HepG2 (cell line): ENCODE measurements around the gene HMCN2. TPM values are rescaled to one million over a fixed set of nuclear protein-coding genes. Genes with fewer than 3 reads are reported as not detected.
A peak's percentile ranks its signal among the peaks of the same experiment; 100 is the strongest.

Experiments used
- ARNT ChIP-seq: fragments of 450-650 bp; IDR thresholded peaks from 2 replicates; pipeline ENCODE4 v1.6.1; 2017
- BCL6 ChIP-seq: IDR thresholded peaks from 2 replicates; pipeline ENCODE4 v1.6.1; 2016; ENCODE audit warnings: missing genetic modification reagents, missing compliant biosample characterization
- CCAR2 ChIP-seq: fragments of 200-400 bp; formaldehyde crosslinking; optimal IDR thresholded peaks from 2 replicates; pipeline ENCODE3; 2018; ENCODE audit warnings: low read depth, mild to moderate bottlenecking, low read length, moderate library complexity
- HOXA3 ChIP-seq: sonication (generic); formaldehyde crosslinking; IDR thresholded peaks from 2 replicates; pipeline ENCODE4 v1.5.0; 2020; ENCODE audit warnings: missing genetic modification reagents
- KAT2B ChIP-seq: fragments of 150-350 bp; IDR thresholded peaks from 2 replicates; pipeline ENCODE4 v1.6.1; 2014; ENCODE audit warnings: low read depth, low read length, borderline replicate concordance
- KLF16 ChIP-seq, 2 experiments: sonication (generic) in 1 of 2; formaldehyde crosslinking in 1 of 2; IDR thresholded peaks; 2 replicates each; pipeline versions ENCODE4 v1.6.1 to v1.8.0; 2016 to 2023; ENCODE audit warnings: missing genetic modification reagents in 2 of 2, missing compliant biosample characterization in 1 of 2
- MIXL1 ChIP-seq: IDR thresholded peaks from 2 replicates; pipeline ENCODE4 v1.6.1; 2016
- PHB2 ChIP-seq: fragments of 450-650 bp; IDR thresholded peaks from 2 replicates; pipeline ENCODE4 v1.6.1; 2018; ENCODE audit not compliant: partially characterized antibody
- PRPF4 ChIP-seq: fragments of 200-400 bp; formaldehyde crosslinking; IDR thresholded peaks from 2 replicates; pipeline ENCODE4 v1.6.1; 2016; ENCODE audit warnings: low read length, low read depth; ENCODE audit not compliant: poor library complexity, severe bottlenecking
- RAD21 ChIP-seq: fragments of 450-650 bp; formaldehyde crosslinking; IDR thresholded peaks from 2 replicates; pipeline ENCODE4 v1.5.0; 2020; ENCODE audit warnings: mild to moderate bottlenecking
- REPIN1 ChIP-seq: sonication (generic); formaldehyde crosslinking; IDR thresholded peaks from 2 replicates; pipeline ENCODE4 v1.8.0; 2022; ENCODE audit warnings: missing genetic modification reagents, low read depth, mild to moderate bottlenecking, borderline replicate concordance
- RFXAP ChIP-seq: sonication (generic); formaldehyde crosslinking; IDR thresholded peaks from 2 replicates; pipeline ENCODE4 v1.4.0; 2020; ENCODE audit warnings: missing genetic modification reagents, borderline replicate concordance
- SKI ChIP-seq: fragments of 450-650 bp; IDR thresholded peaks from one replicate; pipeline ENCODE4 v1.6.1; 2018; ENCODE audit warnings: mild to moderate bottlenecking; ENCODE audit not compliant: partially characterized antibody
- SMC3 ChIP-seq: IDR thresholded peaks from 2 replicates; pipeline ENCODE4 v1.6.1; 2011; ENCODE audit warnings: low read length, improper control_type of control experiment
- SP1 ChIP-seq, 2 experiments: fragments of 450-650 bp in 1 of 2; sonication (generic) in 1 of 2; formaldehyde crosslinking in 1 of 2; IDR thresholded peaks; 2 replicates each; pipeline versions ENCODE4 v1.4.0 to v1.6.1; 2016 to 2020; ENCODE audit warnings: missing genetic modification reagents in 1 of 2
- STAG1 ChIP-seq: sonication (generic); formaldehyde crosslinking; IDR thresholded peaks from 2 replicates; pipeline ENCODE4 v1.4.0; 2020; ENCODE audit warnings: missing genetic modification reagents
- TAF15 ChIP-seq: fragments of 200-400 bp; formaldehyde crosslinking; IDR thresholded peaks from one replicate; pipeline ENCODE4 v1.6.1; 2018; ENCODE audit warnings: mild to moderate bottlenecking, low read depth, low read length; ENCODE audit not compliant: poor library complexity, severe bottlenecking
- ZFP37 ChIP-seq: sonication (generic); formaldehyde crosslinking; IDR thresholded peaks from 2 replicates; pipeline ENCODE4 v1.4.0; 2020; ENCODE audit warnings: missing genetic modification reagents, borderline replicate concordance
- ZKSCAN5 ChIP-seq: sonication (generic); formaldehyde crosslinking; IDR thresholded peaks from 2 replicates; pipeline ENCODE4 v1.5.1; 2020; ENCODE audit warnings: mild to moderate bottlenecking, missing genetic modification reagents
- ZMYM4 ChIP-seq: sonication (generic); formaldehyde crosslinking; IDR thresholded peaks from 2 replicates; pipeline ENCODE4 v1.8.1; 2023; ENCODE audit warnings: mild to moderate bottlenecking, missing genetic modification reagents
- ZNF143 ChIP-seq: sonication (generic); formaldehyde crosslinking; IDR thresholded peaks from 2 replicates; pipeline ENCODE4 v1.4.0; 2020; ENCODE audit warnings: missing genetic modification reagents
- ZNF335 ChIP-seq: sonication (generic); formaldehyde crosslinking; IDR thresholded peaks from 2 replicates; pipeline ENCODE4 v1.4.0; 2020; ENCODE audit warnings: missing genetic modification reagents
- ZNF501 ChIP-seq: sonication (generic); formaldehyde crosslinking; IDR thresholded peaks from 2 replicates; pipeline ENCODE4 v1.5.1; 2020; ENCODE audit warnings: mild to moderate bottlenecking, moderate library complexity, missing genetic modification reagents
- ZNF564 ChIP-seq: sonication (generic); formaldehyde crosslinking; IDR thresholded peaks from 2 replicates; pipeline ENCODE4 v1.8.1; 2023; ENCODE audit warnings: mild to moderate bottlenecking, missing genetic modification reagents
- ZNF703 ChIP-seq: sonication (generic); formaldehyde crosslinking; IDR thresholded peaks from 2 replicates; pipeline ENCODE4 v1.5.1; 2020; ENCODE audit warnings: missing genetic modification reagents, mild to moderate bottlenecking, moderate library complexity, borderline replicate concordance
- ZNF816 ChIP-seq: sonication (generic); formaldehyde crosslinking; IDR thresholded peaks from 2 replicates; pipeline ENCODE4 v1.8.0; 2022; ENCODE audit warnings: missing genetic modification reagents, mild to moderate bottlenecking, borderline replicate concordance
- polyA plus RNA-seq, 8 experiments: library from polyadenylated mRNA; depleted of rRNA in 3 of 8; stranded (reverse) in 7 of 8; unstranded in 1 of 8; fragments of >200 nt; fragmentation: Illumina TruSeq in 4 of 8; extraction: Trizol in 4 of 8; gene quantifications; 2 replicates each; pipeline versions ENCODE4 v1.2.1 to v1.2.3, GENCODE V29; 2011 to 2016; ENCODE audit warnings: low read depth in 4 of 8, missing spikeins in 1 of 8, mixed read lengths in 1 of 8; ENCODE audit not compliant: insufficient read depth in 1 of 8
- total RNA-seq, 5 experiments: library from RNA; depleted of rRNA; stranded (reverse); fragments of >200 nt; fragmentation: Illumina TruSeq; extraction: Trizol; gene quantifications; 2 replicates each; pipeline ENCODE4 v1.2.3, GENCODE V29; 2016; ENCODE audit warnings: low read depth in 1 of 5
- TF ChIP-seq, protein P1 (sequence below): sonication (generic); formaldehyde crosslinking; IDR thresholded peaks from 2 replicates; pipeline ENCODE4; 2020; ENCODE audit warnings: missing genetic modification reagents, mild to moderate bottlenecking, borderline replicate concordance
- TF ChIP-seq, protein P2 (sequence below): sonication (generic); formaldehyde crosslinking; IDR thresholded peaks from 2 replicates; pipeline ENCODE4 v1.4.0; 2020; ENCODE audit warnings: mild to moderate bottlenecking, low read depth, missing genetic modification reagents
- TF ChIP-seq, protein P3 (sequence below): IDR thresholded peaks from 2 replicates; pipeline ENCODE4 v1.6.1; 2012; ENCODE audit warnings: inconsistent platforms
- TF ChIP-seq, protein P4 (sequence below): sonication (generic); formaldehyde crosslinking; IDR thresholded peaks from 2 replicates; pipeline ENCODE4 v1.5.0; 2020; ENCODE audit warnings: missing genetic modification reagents, mild to moderate bottlenecking, borderline replicate concordance

Gene HMCN2
- total and polyA plus RNA-seq, 2 of the 13 experiments (the other 11 are each of a cell fraction or from before 2014, with no cell fraction given): 0.09 TPM; not detected in 1

DNA sequence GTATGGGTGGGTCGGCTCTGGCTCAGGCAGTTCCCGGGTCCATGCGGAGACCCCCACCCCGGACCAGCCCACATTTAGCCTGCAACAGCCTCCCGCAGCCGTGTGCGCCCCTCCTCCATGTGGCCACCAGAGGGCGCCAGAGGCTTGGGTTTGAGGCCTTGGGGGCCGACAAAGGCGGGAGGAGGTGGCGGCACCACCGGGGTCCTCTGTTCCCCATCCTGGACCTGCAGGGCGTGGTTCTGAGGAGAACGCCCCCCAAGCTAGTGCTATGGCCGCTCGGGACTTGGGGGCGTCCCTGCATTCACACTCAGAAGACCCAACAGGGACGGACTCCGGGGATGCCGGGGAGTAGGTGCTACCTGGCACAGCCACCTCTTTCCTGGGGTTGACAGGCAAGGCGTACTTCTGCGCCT lies 195.7 kb downstream of the HMCN2 start (continued):
- TF ChIP-seq PRPF4: no peak
- no peak for TF ChIP-seq ZNF564 (CRISPR knock-in tag)
- no peak for TF ChIP-seq ZNF335 (CRISPR knock-in tag)
- no peak for TF ChIP-seq SP1 (IDR thresholded peaks at IDR 0.05)
- no peak for TF ChIP-seq SP1 (CRISPR knock-in tag; IDR thresholded peaks at IDR 0.05)
- TF ChIP-seq, protein P1, sequence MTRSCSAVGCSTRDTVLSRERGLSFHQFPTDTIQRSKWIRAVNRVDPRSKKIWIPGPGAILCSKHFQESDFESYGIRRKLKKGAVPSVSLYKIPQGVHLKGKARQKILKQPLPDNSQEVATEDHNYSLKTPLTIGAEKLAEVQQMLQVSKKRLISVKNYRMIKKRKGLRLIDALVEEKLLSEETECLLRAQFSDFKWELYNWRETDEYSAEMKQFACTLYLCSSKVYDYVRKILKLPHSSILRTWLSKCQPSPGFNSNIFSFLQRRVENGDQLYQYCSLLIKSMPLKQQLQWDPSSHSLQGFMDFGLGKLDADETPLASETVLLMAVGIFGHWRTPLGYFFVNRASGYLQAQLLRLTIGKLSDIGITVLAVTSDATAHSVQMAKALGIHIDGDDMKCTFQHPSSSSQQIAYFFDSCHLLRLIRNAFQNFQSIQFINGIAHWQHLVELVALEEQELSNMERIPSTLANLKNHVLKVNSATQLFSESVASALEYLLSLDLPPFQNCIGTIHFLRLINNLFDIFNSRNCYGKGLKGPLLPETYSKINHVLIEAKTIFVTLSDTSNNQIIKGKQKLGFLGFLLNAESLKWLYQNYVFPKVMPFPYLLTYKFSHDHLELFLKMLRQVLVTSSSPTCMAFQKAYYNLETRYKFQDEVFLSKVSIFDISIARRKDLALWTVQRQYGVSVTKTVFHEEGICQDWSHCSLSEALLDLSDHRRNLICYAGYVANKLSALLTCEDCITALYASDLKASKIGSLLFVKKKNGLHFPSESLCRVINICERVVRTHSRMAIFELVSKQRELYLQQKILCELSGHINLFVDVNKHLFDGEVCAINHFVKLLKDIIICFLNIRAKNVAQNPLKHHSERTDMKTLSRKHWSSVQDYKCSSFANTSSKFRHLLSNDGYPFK (CRISPR knock-in tag): no peak
- no peak for TF ChIP-seq SKI
- peak; percentile 98 for TF ChIP-seq RAD21 (CRISPR knock-in tag)
- TF ChIP-seq ZMYM4 (CRISPR knock-in tag): no peak
- no peak for TF ChIP-seq PHB2
- no peak for TF ChIP-seq ZKSCAN5 (CRISPR knock-in tag)
- TF ChIP-seq KAT2B: no peak
- no peak for TF ChIP-seq ZFP37
- no peak for TF ChIP-seq CCAR2
- TF ChIP-seq HOXA3 (CRISPR knock-in tag): no peak
- no peak for TF ChIP-seq ZNF703 (CRISPR knock-in tag)
- no peak for TF ChIP-seq ZNF143
- no peak for TF ChIP-seq ZNF816 (CRISPR knock-in tag)
- no peak for TF ChIP-seq ARNT
- peak; percentile 62; the same call in 1 of the 2 replicates for TF ChIP-seq SMC3
- TF ChIP-seq RFXAP (CRISPR knock-in tag): no peak
- TF ChIP-seq, protein P2, sequence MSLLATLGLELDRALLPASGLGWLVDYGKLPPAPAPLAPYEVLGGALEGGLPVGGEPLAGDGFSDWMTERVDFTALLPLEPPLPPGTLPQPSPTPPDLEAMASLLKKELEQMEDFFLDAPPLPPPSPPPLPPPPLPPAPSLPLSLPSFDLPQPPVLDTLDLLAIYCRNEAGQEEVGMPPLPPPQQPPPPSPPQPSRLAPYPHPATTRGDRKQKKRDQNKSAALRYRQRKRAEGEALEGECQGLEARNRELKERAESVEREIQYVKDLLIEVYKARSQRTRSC (CRISPR knock-in tag): no peak
- TF ChIP-seq, protein P3, sequence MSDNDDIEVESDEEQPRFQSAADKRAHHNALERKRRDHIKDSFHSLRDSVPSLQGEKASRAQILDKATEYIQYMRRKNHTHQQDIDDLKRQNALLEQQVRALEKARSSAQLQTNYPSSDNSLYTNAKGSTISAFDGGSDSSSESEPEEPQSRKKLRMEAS: no peak
- TF ChIP-seq ZNF501 (CRISPR knock-in tag): peak; percentile 67
- TF ChIP-seq STAG1 (CRISPR knock-in tag): peak; percentile 99
- TF ChIP-seq MIXL1 (CRISPR knock-in tag): no peak
- TF ChIP-seq KLF16 (CRISPR knock-in tag; IDR thresholded peaks at IDR 0.05): no peak
- TF ChIP-seq REPIN1 (CRISPR knock-in tag): no peak
- TF ChIP-seq BCL6: 0 out of 2 replicates have a peak, but pooled peaks have one; percentile 13
- no peak for TF ChIP-seq TAF15
- TF ChIP-seq, protein P4, sequence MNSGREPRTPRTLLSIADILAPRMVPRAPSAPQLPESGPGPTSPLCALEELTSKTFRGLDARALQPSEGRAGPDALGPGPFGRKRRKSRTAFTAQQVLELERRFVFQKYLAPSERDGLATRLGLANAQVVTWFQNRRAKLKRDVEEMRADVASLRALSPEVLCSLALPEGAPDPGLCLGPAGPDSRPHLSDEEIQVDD (CRISPR knock-in tag): no peak
